ENCODE measurements around the gene WDR33.

- no peak for TF ChIP-seq CTCF (IDR thresholded peaks at IDR 0.05)
- TF ChIP-seq POLR2A (IDR thresholded peaks at IDR 0.05) = no peak
- TF ChIP-seq POLR2AphosphoS5 (IDR thresholded peaks at IDR 0.05) = no peak
These were observed 51.0 kb downstream of the WDR33 start for GRCh38 chr2:127759931-127760330.
